ENCODE measurements around the gene OIP5.

- TF ChIP-seq REST (IDR thresholded peaks at IDR 0.05; ENCODE audit: low read depth) (no peak), EP300 (IDR thresholded peaks at IDR 0.05; ENCODE audit: borderline replicate concordance) (no peak), FOXM1 (IDR thresholded peaks at IDR 0.05; ENCODE audit: borderline replicate concordance, low read depth) (no peak), EGR1 (IDR thresholded peaks at IDR 0.05) (no peak), NFIC (IDR thresholded peaks at IDR 0.05) (no peak), RAD21 (IDR thresholded peaks at IDR 0.05; ENCODE audit: low read depth) (no peak), TAF1 (IDR thresholded peaks at IDR 0.05; ENCODE audit: low read depth) (no peak), ZBTB7A (IDR thresholded peaks at IDR 0.05; ENCODE audit: low read depth) (no peak), YY1 (IDR thresholded peaks at IDR 0.05; ENCODE audit: low read depth) (no peak), MAX (IDR thresholded peaks at IDR 0.05) (no peak), CREB1 (IDR thresholded peaks at IDR 0.05; ENCODE audit: low read depth) (no peak), CEBPB (IDR thresholded peaks at IDR 0.05) (no peak), TEAD4 (IDR thresholded peaks at IDR 0.05) (no peak)
These were observed 4.7 kb upstream of the OIP5 start for GRCh38 chr15:41337047-41337446.

All from Ishikawa (cell line).